OCI-LY1 (cell line): ENCODE measurements around the gene ABLIM2.

Experiments
- EZH2 ChIP-seq: fragments of 200-600 bp; sonication (generic), shearing (Covaris generic); IDR thresholded peaks from 2 replicates; pipeline ENCODE4 v1.8.0; 2017; ENCODE audit warnings: borderline replicate concordance, mixed run types, mild to moderate bottlenecking, antibody characterized with exemption, low read length, moderate library complexity, mixed read lengths
- TF ChIP-seq, protein P1 (sequence below): fragments of 200-600 bp; sonication (generic), shearing (Covaris generic); IDR thresholded peaks from 2 replicates; pipeline ENCODE4 v1.5.1; 2017; ENCODE audit warnings: mild to moderate bottlenecking, antibody characterized with exemption, low read length, moderate library complexity, mixed read lengths

DNA sequence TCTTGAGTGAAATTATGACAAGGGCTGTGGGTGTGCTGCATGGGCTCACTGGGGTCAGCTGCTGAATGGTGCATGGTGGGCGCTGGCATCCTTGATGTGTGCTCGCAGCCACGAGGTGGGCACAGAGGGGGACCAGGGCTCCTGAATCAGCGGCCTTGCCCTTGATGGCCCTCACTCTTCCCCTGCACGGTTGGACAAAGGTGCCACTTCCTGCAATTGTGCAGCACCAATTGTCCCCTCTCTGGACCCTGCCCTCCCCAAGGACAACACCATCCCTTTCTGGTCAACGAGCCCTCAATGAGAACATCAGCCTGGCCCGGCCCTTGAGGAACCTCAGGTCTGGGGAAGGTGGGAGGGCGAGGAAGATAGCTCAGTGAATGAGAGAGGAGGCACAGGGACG, 16.1 kb downstream of the ABLIM2 start:
- TF ChIP-seq EZH2, result no peak
- TF ChIP-seq, protein P1, sequence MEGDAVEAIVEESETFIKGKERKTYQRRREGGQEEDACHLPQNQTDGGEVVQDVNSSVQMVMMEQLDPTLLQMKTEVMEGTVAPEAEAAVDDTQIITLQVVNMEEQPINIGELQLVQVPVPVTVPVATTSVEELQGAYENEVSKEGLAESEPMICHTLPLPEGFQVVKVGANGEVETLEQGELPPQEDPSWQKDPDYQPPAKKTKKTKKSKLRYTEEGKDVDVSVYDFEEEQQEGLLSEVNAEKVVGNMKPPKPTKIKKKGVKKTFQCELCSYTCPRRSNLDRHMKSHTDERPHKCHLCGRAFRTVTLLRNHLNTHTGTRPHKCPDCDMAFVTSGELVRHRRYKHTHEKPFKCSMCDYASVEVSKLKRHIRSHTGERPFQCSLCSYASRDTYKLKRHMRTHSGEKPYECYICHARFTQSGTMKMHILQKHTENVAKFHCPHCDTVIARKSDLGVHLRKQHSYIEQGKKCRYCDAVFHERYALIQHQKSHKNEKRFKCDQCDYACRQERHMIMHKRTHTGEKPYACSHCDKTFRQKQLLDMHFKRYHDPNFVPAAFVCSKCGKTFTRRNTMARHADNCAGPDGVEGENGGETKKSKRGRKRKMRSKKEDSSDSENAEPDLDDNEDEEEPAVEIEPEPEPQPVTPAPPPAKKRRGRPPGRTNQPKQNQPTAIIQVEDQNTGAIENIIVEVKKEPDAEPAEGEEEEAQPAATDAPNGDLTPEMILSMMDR, result no peak
